CD4-positive, alpha-beta memory T cell (primary cell): ENCODE results near the gene INTS15. TPM values are rescaled to one million over a fixed set of nuclear protein-coding genes. Genes with fewer than 3 reads are reported as not detected.

ENCODE experiments used
- CTCF ChIA-PET: fragments of 350-600 bp; sonication (Branson Sonifier 250); formaldehyde crosslinking; loops from one replicate; lab custom pipeline; 2021; ENCODE audit warnings: inconsistent platforms; ENCODE audit not compliant: partially characterized antibody; lab: Charles Lee
- POLR2A ChIA-PET: fragments of 350-600 bp; sonication (Branson Sonifier 250); formaldehyde crosslinking; loops from one replicate; lab custom pipeline; 2021; ENCODE audit not compliant: partially characterized antibody; lab: Charles Lee
- DNase-seq, 5 donors: peaks; one replicate each; pipeline versions ENCODE4 v3.0.0 to v3.0.0-alpha.2; 2020 to 2022; ENCODE audit warnings: mixed read lengths in 1 of 5
- H3K27ac ChIP-seq: one replicate; pipeline ENCODE4 v1.7.0; 2013; ENCODE audit warnings: low read depth, low read length
- H3K27me3 ChIP-seq: 2 replicates; pipeline ENCODE4 v1.7.0; 2013; ENCODE audit warnings: mild to moderate bottlenecking, low read length, moderate library complexity; ENCODE audit not compliant: insufficient read depth
- H3K36me3 ChIP-seq: 2 replicates; pipeline ENCODE4 v1.7.0; 2013; ENCODE audit warnings: mild to moderate bottlenecking, low read length, moderate library complexity; ENCODE audit not compliant: insufficient read depth
- H3K4me1 ChIP-seq: 2 replicates; pipeline ENCODE4 v1.7.0; 2013; ENCODE audit warnings: mild to moderate bottlenecking, low read length, moderate library complexity; ENCODE audit not compliant: insufficient read depth
- H3K4me3 ChIP-seq, 2 donors: one replicate each; pipeline ENCODE4 v1.7.0; 2013; ENCODE audit warnings: low read length in 2 of 2, mild to moderate bottlenecking in 1 of 2
- H3K9me3 ChIP-seq, 2 donors: one replicate each; pipeline ENCODE4 v1.7.0; 2013; ENCODE audit warnings: low read length in 2 of 2, control low read depth in 1 of 2; ENCODE audit not compliant: control insufficient read depth in 1 of 2
- H3K27ac Mint-ChIP-seq, 7 donors: one replicate each; pipeline ENCODE4 v1.8.0; 2020 to 2021; ENCODE audit warnings: mixed read lengths in 7 of 7, mild to moderate bottlenecking in 6 of 7, inconsistent platforms in 3 of 7, moderate library complexity in 3 of 7
- H3K27me3 Mint-ChIP-seq, 2 donors: one replicate each; pipeline ENCODE4 v1.8.0; 2020 to 2021; ENCODE audit warnings: mixed read lengths in 2 of 2
- H3K36me3 Mint-ChIP-seq, 2 donors: one replicate each; pipeline ENCODE4 v1.8.0; 2020 to 2021; ENCODE audit warnings: mixed read lengths in 2 of 2, inconsistent platforms in 1 of 2, mild to moderate bottlenecking in 1 of 2
- H3K4me1 Mint-ChIP-seq, 4 donors: one replicate each; pipeline ENCODE4 v1.8.0; 2020 to 2021; ENCODE audit warnings: mixed read lengths in 4 of 4, mild to moderate bottlenecking in 1 of 4
- H3K4me3 Mint-ChIP-seq, 8 donors: one replicate each; pipeline ENCODE4 v1.8.0; 2020 to 2021; ENCODE audit warnings: mixed read lengths in 8 of 8, mild to moderate bottlenecking in 7 of 8, moderate library complexity in 6 of 8, inconsistent platforms in 3 of 8
- H3K9me3 Mint-ChIP-seq, 8 donors: one replicate each; pipeline ENCODE4 v1.8.0; 2020 to 2021; ENCODE audit warnings: mixed read lengths in 8 of 8, mild to moderate bottlenecking in 5 of 8, inconsistent platforms in 3 of 8, moderate library complexity in 1 of 8
- intact Hi-C: fragments of 100-400 bp; cut with micrococcal nuclease; formaldehyde crosslinking; loops from one replicate; pipeline ENCODE4 v1.15.1; 2023
- polyA plus RNA-seq, 2 donors: library from polyadenylated mRNA; unstranded; fragments of 300-500 nt; fragmentation: Illumina TruSeq; gene quantifications; one replicate each; pipeline ENCODE4 v1.2.3, GENCODE V29; 2021
- total RNA-seq, 2 experiments: library from RNA; stranded (reverse); gene quantifications; one replicate each; pipeline ENCODE4 v1.2.3, GENCODE V29; 2021

Gene INTS15
- total and polyA plus RNA-seq, 4 experiments from 2014 or later: 25.4 to 62.1 (median 47.0) TPM

GRCh38 chr7:6615723-6616555, 26.1 kb downstream of the INTS15 start:
- H3K27ac Mint-ChIP-seq: peak overlapping the region in 1 of 7 donors; percentile 30

GRCh38 chr7:6616854-6617643, 27.2 kb downstream of the INTS15 start:
- H3K9me3 ChIP-seq: no peaks in the 10 kb centered on the region
- peaks cover 5% of the 10 kb centered on the region for H3K27me3 ChIP-seq
- peak overlapping the region in 4 of 7 donors; percentile 44 to 66 (median 62) for H3K27ac Mint-ChIP-seq
- ChIA-PET POLR2A (interaction anchor here (1.8 kb wide), 1 partner anchor 27 kb away, joined by 5 read pairs; the partner anchor contains the start of gene INTS15), CTCF (interaction anchor here (1.4 kb wide), 1 partner anchor 8 kb away, joined by 3 read pairs; no protein-coding TSS in a partner anchor)
- H3K27me3 Mint-ChIP-seq: peaks cover 10% of the 10 kb centered on the region in 2 donors
- peak overlapping the region; percentile 36 to 73 (median 70) for H3K4me3 Mint-ChIP-seq
- H3K4me1 Mint-ChIP-seq: peaks cover 23 to 49% (median 36%) of the 10 kb centered on the region in 4 donors
- H3K9me3 Mint-ChIP-seq: peaks cover 0 to 3% (median 0%) of the 10 kb centered on the region in 8 donors
- H3K4me3 ChIP-seq: no peak overlapping the region
- peaks cover 0 to 6% of the 10 kb centered on the region in 2 donors for H3K36me3 Mint-ChIP-seq
- H3K27ac ChIP-seq: no peak overlapping the region
- peaks cover 34% of the 10 kb centered on the region for H3K4me1 ChIP-seq
- intact Hi-C loops: no loop called here
- DNase-seq: no peak
- no peaks in the 10 kb centered on the region for H3K36me3 ChIP-seq

More at GRCh38 chr7:6615723-6616555, 26.1 kb downstream of the INTS15 start:
- Mint-ChIP-seq H3K4me3 (peak overlapping the region in 5 of 8 donors; percentile 55 to 71 (median 62)), H3K27me3 (peaks cover 10% of the 10 kb centered on the region in 2 donors), H3K9me3 (peaks cover 0 to 3% (median 0%) of the 10 kb centered on the region in 8 donors), H3K4me1 (peaks cover 15 to 39% (median 27%) of the 10 kb centered on the region in 4 donors), H3K36me3 (no peaks in the 10 kb centered on the region)
- Histone ChIP-seq H3K27ac (no peak overlapping the region), H3K36me3 (no peaks in the 10 kb centered on the region), H3K4me3 (no peak overlapping the region), H3K9me3 (no peaks in the 10 kb centered on the region), H3K4me1 (peaks cover 24% of the 10 kb centered on the region), H3K27me3 (peaks cover 5% of the 10 kb centered on the region)
- POLR2A ChIA-PET: no interaction called here
- intact Hi-C loops: no loop called here
- no peak for DNase-seq
- CTCF ChIA-PET: no interaction called here

- Mint-ChIP-seq H3K4me1 (peaks cover 25 to 56% (median 42%) of the 10 kb centered on the region in 4 donors), H3K27ac (peak overlapping the region in 1 of 7 donors; percentile 18), H3K36me3 (peaks cover 0 to 6% of the 10 kb centered on the region in 2 donors), H3K4me3 (peak overlapping the region in 1 of 8 donors; percentile 20), H3K27me3 (peaks cover 5% of the 10 kb centered on the region in 2 donors), H3K9me3 (peaks cover 0 to 3% (median 0%) of the 10 kb centered on the region in 8 donors)
- Histone ChIP-seq H3K4me3 (no peak overlapping the region), H3K9me3 (no peaks in the 10 kb centered on the region), H3K27me3 (peaks cover 5% of the 10 kb centered on the region), H3K4me1 (peaks cover 40% of the 10 kb centered on the region), H3K27ac (no peak overlapping the region), H3K36me3 (no peaks in the 10 kb centered on the region)
- no peak for DNase-seq
- intact Hi-C loops: no loop called here
- POLR2A ChIA-PET: interaction anchor here (1.8 kb wide), 1 partner anchor 29 kb away, joined by 5 read pairs; the partner anchor contains the start of gene INTS15
- CTCF ChIA-PET: interaction anchor here (0.6 kb wide), 1 partner anchor 1223 kb away, joined by 3 read pairs; no protein-coding TSS in a partner anchor
Observed at GRCh38 chr7:6618621-6619020, 28.8 kb downstream of the INTS15 start.

- Histone ChIP-seq H3K4me1 (peaks cover 49% of the 10 kb centered on the region), H3K4me3 (no peak overlapping the region), H3K9me3 (no peaks in the 10 kb centered on the region), H3K27me3 (peaks cover under 1% of the 10 kb centered on the region), H3K27ac (no peak overlapping the region), H3K36me3 (no peaks in the 10 kb centered on the region)
- Mint-ChIP-seq H3K4me1 (peaks cover 31 to 60% (median 46%) of the 10 kb centered on the region in 4 donors), H3K27ac (peak overlapping the region in 4 of 7 donors; percentile 24 to 88 (median 52)), H3K9me3 (no peaks in the 10 kb centered on the region), H3K36me3 (peaks cover 0 to 6% of the 10 kb centered on the region in 2 donors), H3K4me3 (peak overlapping the region in 6 of 8 donors; percentile 30 to 87 (median 46)), H3K27me3 (peaks cover 0 to 1% of the 10 kb centered on the region in 2 donors)
- CTCF ChIA-PET: interaction anchor here (1.8 kb wide), 1 partner anchor 19 kb away, joined by 6 read pairs; no protein-coding TSS in a partner anchor
- DNase-seq: no peak
- intact Hi-C loops: no loop called here
- POLR2A ChIA-PET: interaction anchor here (0.8 to 2.2 kb wide), 3 partner anchors 17 to 40 kb away, joined by 3 to 7 read pairs (median 4); partner anchors contain the start of genes INTS15 and ZNF316
Observed at GRCh38 chr7:6619961-6620360, 30.1 kb downstream of the INTS15 start.

- H3K9me3 ChIP-seq: no peaks in the 10 kb centered on the region
- H3K36me3 ChIP-seq: no peaks in the 10 kb centered on the region
- no peaks in the 10 kb centered on the region for H3K27me3 ChIP-seq
- peaks cover 49% of the 10 kb centered on the region for H3K4me1 ChIP-seq
- Mint-ChIP-seq H3K4me1 (peaks cover 31 to 60% (median 46%) of the 10 kb centered on the region in 4 donors), H3K9me3 (no peaks in the 10 kb centered on the region), H3K36me3 (peaks cover 0 to 6% of the 10 kb centered on the region in 2 donors), H3K27ac (peak overlapping the region in 5 of 7 donors; percentile 44 to 87 (median 82)), H3K4me3 (peak overlapping the region; percentile 63 to 87 (median 78)), H3K27me3 (peaks cover 0 to 1% of the 10 kb centered on the region in 2 donors)
- peak overlapping the region in 1 of 2 donors; percentile 7 for H3K4me3 ChIP-seq
- intact Hi-C loops: no loop called here
- H3K27ac ChIP-seq: no peak overlapping the region
- no peak for DNase-seq
- POLR2A ChIA-PET: interaction anchor here (0.5 to 2.7 kb wide), 4 partner anchors 11 to 31 kb away, joined by 3 to 8 read pairs (median 5); partner anchors contain the start of genes INTS15 and ZNF316
- CTCF ChIA-PET: interaction anchor here (0.7 to 1.8 kb wide), 2 partner anchors 21 to 31 kb away, joined by 3 to 6 read pairs; no protein-coding TSS in a partner anchor
Observed at GRCh38 chr7:6621195-6622133, 31.6 kb downstream of the INTS15 start.
